G401 (cell line): ENCODE data around the gene CLDN5. TPM values are rescaled to one million over a fixed set of nuclear protein-coding genes. Genes with fewer than 3 reads are reported as not detected.

ENCODE experiments used
- DNase-seq: peaks from one replicate; pipeline ENCODE4 v3.0.0-alpha.2; 2015; ENCODE audit warnings: low spot score
- in situ Hi-C: cut with HindIII; loops from 2 replicates; pipeline ENCODE4 v1.10.0; 2016; ENCODE audit warnings: low sequenced_read_pairs, mixed read lengths
- total RNA-seq: library from RNA; depleted of rRNA; stranded (reverse); fragments of >200 nt; shearing (Covaris generic); gene quantifications from 2 replicates; pipeline ENCODE4 v1.2.3, GENCODE V29; 2014

Gene CLDN5
- total RNA-seq, 1 experiment from 2014 or later = not detected

GRCh38 chr22:19525666-19526065 is 1.5 kb upstream of the CLDN5 start:
- in situ Hi-C loops = no loop called here
- DNase-seq = no peak

DNA sequence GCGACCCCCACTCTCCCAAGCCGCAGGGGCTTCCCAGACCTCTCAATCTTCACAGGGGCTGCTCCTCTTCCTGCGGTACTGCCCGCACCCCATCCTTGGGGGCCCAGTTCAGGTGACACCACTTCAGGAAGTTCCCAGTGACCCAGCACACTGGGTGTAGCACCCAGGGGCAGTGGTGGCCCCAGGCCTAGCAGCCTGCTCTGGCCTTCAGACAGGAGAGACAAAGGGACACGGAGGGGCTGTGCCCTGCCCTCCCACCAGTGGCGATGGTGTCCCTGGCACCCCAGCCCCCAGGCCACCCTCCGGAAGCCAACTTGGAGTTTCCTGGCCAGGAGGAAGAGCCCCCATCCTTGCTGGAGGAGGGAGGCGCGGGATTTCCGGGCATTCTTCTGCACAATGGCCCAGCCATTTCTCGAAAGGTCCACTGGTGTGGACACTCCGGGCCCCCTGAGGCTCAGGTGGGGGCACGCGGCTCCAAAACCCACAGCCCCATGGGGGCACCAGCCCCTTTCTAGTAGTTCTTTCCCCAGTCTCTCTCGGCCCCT is 978 bp upstream of the CLDN5 start:
- in situ Hi-C loops = no loop called here
- DNase-seq = no peak

- no peak for DNase-seq
- in situ Hi-C loops = no loop called here
Measured at GRCh38 chr22:19523240-19524169, 705 bp downstream of the CLDN5 start.

- DNase-seq = no peak
- in situ Hi-C loops = no loop called here
Measured at GRCh38 chr22:19522881-19523239, 1.4 kb downstream of the CLDN5 start.

- in situ Hi-C loops = no loop called here
- peak; percentile 18 for DNase-seq
Measured at GRCh38 chr22:19522190-19522880, 1.9 kb downstream of the CLDN5 start.

DNA sequence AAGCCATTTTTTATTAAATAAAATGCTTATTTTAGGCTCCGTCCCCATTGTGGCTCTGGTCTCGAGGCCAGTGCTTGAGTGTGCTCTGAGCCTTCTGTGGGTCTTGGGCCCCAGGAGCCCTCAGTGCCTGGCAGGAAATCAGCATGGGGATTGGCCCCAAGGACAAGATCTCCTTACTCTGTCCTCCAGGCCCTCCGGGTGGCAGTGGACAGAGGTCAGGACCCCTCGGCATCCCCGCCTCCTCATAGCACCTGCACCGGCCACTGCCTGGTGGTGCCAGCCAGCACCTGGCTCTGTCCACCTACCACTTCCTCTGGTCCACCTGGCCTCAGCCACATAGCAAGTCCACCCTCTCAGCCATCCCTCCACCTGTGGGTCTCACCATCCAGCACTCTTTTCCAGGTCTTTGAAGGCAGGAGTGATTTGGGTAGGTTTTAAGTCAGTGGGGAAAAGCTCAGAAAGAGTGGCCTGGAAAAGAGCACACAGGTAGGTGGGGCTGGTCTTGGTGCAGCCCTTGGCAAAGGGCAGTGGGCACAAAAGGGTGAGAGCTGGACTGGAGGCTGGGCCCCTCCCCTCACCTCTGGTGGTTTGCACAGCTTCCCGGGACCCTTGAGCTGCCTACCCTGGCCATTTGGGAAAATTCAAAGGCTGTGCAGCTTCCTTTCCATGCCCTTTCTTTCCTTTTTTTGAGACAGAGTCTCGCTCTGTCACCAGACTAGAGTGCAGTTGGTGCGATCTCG is 3.5 kb downstream of the CLDN5 start:
- DNase-seq = no peak
- in situ Hi-C loops = no loop called here

- DNase-seq = no peak
- in situ Hi-C loops = no loop called here
Measured at GRCh38 chr22:19520007-19520406, 4.2 kb downstream of the CLDN5 start.

DNA sequence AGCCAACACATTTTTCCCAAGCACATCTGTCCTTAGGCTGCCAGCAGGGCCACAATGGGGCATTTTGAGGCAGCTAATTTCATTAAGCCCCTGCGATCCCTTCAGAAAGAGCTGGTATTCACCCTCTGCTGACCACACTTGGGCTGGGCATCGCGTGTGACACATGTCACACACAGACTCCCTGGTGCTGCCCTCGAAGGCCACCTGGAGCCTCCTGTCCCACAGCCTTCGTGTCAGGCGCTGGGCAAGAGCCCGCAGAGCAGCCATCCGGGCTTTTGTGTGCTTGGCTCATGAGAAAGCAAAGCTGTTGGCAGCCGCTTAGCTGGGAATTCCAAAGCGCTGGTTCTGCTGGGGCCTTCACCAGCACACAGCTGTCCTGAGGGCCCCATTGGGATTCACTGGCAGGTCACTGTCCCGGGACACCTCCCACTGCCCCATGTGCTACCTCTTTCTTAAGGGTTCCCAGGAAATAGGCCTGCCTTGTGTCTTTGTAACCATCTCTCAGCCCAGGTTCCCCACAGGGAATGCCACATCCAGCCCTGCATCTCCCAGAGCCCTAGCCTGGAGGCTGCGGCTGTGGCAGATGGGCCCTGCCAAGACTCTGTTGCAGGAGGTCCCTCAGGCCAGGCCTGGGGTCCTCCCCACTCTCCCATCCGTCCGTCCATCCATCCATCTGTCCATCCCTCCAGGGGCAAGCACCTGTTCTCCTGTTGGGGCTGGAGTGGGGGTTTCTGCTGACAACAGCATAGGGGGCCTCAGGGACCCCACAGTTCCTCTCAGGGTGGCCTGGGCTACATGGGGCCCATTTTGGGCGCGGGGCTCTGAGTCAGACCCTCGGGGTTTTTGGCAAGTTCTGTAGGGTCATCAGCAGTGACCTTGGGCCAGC is 4.9 kb downstream of the CLDN5 start:
- in situ Hi-C loops = no loop called here

DNA sequence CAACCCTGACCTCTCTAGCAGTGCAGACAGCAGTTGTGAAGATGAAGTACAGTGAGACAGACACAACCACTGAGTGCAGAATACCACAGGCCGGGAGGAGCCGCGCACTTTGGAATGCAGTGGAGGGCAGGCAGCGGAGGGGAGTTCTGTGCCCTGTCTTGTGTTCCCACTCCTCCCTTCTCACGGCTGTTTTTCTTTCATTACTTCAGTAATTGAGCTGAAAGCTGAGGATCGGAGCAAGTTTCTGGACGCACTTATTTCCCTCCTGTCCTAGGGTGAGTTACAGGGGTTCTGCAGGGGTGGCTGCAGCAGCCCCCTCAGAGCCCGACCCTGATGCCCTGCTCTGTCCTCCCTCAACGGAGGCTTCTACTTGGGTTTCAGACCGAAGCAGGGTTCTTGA is 5.6 kb downstream of the CLDN5 start:
- DNase-seq = no peak
- in situ Hi-C loops = no loop called here

More for the DNA sequence above, 4.9 kb downstream of the CLDN5 start:
- no peak for DNase-seq

DNA sequence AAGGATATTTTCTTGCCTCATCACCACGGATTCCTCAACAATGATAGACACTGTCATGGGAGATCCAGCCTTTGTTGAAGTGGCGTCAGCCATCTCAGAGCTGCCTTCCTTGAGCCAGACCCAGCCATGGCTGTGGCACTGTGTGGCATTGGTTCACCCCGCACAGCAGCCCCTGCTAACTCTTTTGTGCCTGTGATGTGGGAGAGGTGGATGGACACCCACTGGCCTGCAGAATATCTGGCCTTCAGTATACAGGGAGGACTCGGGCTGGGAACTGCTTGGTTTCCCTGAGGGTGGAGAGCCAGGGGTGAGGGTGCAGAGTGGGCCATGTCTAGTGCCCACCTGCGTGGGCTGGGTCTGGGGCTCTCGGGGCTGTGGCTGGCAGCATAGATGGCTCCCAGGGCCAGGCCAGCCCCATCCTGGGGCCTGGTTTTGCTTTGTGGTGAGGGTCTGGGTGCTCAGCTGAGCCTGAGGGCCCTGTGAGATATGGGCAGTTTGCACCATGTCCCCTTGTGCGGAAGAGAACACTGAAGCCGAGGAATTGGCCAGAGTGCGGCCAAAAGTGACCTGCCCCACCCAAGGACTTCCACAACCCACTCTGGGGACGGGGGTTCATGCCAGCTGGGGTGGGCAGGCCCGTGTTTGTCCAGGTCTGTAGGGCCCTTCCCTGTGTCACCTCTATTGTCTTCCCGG is 6.1 kb downstream of the CLDN5 start:
- in situ Hi-C loops = no loop called here
- no peak for DNase-seq

DNA sequence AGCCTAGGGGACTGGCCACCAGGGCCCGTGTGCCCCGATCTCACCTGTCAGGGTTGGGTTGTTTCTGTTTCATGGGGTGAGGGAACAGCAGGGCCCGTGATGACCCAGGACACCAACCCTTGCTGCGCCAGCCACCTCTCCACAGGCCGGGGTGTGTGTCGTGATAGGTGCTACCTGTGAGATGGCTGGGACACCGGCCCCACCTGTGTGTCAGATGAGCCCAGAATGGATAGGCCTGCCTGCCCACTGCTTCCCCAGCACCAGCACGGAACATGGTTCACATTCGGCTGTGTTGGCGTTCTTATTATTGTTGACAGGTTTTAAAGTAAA is 7.1 kb downstream of the CLDN5 start:
- in situ Hi-C loops = no loop called here
- DNase-seq = no peak

GRCh38 chr22:19516378-19517170 is 7.6 kb downstream of the CLDN5 start:
- in situ Hi-C loops = no loop called here
- no peak for DNase-seq

- no peak for DNase-seq
- in situ Hi-C loops = no loop called here
Measured at GRCh38 chr22:19515654-19516377, 8.4 kb downstream of the CLDN5 start.

DNA sequence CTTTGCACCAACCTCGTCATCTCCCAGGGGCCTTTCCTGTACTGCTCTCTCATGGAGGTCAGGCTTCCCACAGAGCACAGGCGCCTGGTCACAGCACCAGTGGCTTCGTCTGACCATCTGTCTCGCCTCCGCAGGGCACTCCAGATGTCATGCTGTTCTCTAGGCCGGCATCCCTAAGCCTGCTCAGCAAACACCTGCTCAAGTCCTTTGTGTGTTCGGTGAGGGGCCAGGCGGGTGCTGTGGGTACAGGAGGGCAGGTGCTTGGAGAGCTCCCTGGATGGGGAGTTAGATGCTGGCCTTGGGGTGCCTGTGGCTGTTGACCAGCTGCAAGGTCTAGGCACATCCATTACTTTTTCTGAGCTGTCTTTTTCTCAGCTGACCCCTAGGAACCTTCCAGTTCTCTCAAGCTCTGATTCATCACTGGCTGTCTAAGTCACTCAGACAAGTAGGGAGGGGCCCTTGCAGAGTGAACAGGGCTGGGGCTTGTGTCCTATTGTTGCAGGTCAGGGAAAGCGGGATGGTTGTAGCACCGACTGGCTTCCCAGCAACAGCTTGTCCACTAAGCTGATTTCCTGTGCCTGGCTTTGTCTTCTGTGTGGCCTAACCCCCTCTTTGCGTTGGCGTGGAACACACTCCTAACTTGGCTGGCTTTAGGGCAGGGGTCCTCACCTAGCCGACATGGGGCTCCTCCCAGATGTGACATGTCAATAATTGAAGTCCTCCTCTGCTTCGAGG is 9.2 kb downstream of the CLDN5 start:
- in situ Hi-C loops = no loop called here
- DNase-seq = no peak

DNA sequence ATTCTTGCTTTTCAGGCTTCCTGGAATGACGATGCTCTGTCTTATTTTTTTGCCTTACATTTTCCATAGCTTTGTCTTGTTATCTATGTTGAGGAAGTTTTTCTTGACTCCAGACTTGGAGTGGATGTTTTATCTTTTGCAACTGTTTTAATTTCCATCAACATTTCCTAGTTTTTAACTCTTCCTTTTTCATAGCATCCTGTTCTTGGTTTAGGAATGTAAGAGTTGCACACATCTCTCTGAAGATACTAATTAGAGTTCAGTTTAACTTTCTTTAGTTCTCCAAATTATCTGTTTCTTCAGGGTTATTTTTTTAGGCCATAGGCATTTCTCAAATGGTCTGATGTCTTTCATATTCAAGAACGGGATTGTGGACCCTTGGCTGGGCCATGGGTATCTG is 10.4 kb downstream of the CLDN5 start:
- in situ Hi-C loops = no loop called here
- no peak for DNase-seq

DNA sequence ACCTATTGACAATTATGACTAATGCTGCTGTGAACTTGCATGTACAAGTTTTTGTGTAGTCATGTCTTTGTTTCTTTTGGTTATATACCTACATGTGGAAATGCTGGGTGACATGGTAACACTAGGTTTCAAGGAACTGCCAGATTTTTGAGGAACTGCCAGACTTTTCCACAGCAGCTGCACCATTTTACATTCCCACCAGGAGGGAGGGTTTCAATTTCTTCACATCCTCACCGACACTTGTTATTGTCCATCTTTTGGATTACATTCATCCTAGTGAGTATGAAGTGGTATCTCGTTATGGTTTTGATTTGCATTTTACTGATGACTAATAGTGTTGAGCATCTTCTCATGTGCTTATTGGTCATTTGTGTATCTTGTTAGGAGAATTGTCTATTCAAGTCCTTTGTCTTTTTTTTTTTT is 13.3 kb downstream of the CLDN5 start:
- in situ Hi-C loops = no loop called here

More for the DNA sequence above, 13.3 kb downstream of the CLDN5 start:
- DNase-seq = no peak
